Effector CD4-positive, alpha-beta T cell (primary cell): ENCODE results near the gene DRAXIN.

ENCODE experiments used
- DNase-seq: peaks from one replicate; pipeline ENCODE4 v3.0.0-alpha.2; 2020

DRAXIN gene

DNA sequence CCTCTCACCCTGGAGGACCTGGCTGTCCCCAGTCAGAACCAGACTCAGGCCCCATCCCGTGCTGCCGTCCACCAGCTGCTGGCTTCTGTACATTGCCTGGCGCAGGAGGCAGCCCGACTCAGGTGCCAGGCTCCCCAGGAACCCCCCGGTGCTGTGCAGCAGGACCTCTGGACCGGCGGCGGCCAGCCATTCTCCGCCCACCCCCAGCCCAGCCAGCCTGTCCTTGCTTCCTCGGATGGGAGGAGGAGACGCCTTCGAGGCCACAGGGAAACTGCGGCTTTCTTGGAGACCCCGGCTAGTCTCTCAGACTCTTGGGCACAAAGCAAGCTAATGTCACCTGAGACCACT lies 74.9 kb downstream of the DRAXIN start:
- no peak for DNase-seq

DNA sequence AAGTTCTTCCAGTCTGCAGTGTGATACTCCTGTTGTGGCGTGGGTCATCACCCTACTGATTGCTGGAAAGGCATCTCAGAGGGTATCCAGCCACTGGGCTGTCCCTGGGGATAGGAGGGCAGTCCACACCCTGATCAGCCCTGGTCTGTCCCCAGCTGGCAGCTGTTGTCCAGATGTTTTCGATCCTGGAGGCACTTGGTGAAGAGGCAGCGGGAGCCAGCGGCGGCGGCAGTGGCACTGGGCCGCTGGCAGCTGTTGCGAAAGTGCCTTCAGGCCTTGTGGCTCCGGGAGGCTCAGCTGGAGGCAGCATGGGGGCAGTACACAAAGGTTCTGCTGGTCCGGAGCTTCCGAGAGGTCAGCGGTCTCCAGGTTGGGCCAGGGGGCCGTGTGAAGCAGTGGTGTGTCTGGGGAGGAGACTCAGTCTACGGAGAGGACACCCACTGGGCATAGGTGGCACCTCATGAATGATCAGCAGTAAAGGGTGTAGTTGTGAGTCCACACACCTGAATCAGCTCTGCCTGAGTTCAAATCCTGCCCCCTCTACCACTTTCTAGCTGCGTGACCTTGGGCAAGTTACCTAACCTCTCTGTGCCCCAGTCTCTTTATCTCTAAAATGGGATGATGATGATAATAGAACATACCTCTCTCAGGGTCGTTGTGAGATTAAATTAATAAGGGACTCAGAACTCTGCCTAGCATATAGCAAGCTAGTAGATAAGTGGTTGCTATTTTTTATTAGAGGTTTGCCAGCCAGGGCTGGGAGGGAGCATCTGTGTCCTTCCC lies 76.6 kb downstream of the DRAXIN start:
- no peak for DNase-seq

DNA sequence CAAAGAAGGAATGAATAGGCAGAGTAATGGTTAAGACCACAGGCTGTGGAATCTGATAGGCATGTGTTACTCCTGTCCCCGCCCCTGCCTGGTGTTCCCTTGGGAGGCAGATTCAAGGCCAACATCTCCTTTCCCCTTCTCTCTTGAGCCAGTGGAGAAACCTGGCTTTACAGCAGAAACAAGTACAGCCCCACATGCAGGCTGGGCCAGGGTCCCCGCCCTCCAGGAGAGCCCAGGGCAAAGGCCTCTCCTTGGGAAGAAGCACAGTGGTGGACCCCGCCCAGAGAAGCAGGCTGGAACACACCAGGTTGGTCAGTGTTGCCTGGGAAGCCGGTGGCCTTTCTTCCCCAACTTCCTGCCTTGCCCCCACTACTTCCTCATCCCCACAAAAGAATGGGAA lies 77.3 kb downstream of the DRAXIN start:
- DNase-seq, result no peak

DNA sequence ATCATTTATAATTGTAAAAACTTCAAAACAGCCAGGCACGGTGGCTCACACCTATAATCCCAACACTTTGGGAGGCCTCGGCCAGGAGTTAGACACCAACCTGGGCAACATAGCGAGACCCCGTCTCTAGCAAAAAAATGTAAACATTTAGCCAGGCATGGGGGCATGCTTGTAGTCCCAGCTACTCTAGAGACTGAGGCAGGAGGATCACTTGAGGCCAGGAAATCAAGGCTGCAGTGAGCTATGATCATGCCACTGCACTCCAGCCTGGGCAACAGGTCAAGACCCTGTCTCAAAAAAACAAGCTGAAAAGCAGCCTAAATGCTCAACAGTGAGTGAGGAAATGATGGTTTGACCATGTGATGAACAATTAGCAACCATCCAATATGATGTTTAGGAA lies 77.8 kb downstream of the DRAXIN start:
- no peak for DNase-seq

DNA sequence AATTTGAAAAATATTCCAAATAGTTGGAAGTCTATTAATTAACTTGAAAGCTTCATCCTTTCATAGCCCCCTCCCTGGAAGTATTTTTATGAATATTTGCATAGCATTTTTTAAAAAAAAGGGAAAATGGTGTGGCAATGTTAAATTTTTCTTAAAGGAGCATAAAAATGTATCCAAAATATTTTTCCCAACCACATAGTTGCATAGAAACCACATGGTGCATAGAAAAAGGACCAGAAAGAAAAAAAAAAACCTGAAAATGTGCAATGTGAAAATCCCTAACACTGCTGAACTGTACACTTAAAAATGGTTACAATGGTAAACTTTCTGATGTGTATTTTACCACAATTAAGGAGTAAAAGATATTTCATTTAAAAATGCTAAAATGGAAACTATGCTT lies 78.5 kb downstream of the DRAXIN start:
- no peak for DNase-seq

DNA sequence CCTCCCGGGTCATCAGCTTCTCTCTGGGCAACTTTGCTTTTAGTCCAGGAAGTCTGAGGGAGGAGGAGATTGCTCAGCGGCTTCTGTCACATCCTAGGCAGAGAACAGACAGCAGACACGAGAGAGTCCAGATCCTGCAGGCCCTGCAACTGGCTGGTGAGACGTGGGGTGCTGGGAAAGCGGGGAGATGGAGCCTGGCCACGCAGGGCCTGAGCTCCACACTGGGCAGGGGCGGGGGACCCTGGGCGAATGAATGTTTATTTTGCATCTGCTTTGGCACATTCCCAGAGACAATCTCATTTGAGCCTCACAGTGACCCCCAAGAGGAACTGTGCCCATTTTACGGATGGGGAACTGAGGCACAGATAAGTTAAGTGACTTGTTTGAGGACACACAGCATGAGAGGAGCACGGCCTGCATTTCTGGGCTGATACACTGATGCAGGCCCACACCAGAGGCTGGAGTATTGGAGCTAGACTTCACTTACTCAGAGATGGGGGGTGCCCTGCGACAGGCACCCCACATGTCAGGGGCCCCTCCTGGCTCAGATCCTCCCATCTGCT lies 80.1 kb downstream of the DRAXIN start:
- no peak for DNase-seq

DNA sequence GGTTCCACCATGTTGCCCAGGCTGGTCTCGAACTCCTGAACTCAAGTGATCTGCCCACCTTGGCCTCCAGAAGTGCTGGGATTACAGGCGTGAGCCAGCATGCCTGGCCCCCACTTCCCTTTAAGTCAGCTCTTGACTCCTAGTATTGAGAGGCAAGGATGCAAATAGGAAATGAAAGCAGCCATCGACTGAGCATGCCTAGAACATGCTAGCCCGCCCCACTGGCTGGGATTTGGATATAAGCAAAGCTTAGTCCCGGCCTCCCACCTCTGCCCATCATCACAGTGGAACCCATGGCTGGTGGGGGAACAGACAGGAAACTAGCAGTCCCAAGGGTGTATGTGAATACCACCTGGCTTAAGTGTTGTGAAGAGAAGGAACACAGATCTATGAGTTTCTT lies 80.9 kb downstream of the DRAXIN start:
- DNase-seq, result no peak

DNA sequence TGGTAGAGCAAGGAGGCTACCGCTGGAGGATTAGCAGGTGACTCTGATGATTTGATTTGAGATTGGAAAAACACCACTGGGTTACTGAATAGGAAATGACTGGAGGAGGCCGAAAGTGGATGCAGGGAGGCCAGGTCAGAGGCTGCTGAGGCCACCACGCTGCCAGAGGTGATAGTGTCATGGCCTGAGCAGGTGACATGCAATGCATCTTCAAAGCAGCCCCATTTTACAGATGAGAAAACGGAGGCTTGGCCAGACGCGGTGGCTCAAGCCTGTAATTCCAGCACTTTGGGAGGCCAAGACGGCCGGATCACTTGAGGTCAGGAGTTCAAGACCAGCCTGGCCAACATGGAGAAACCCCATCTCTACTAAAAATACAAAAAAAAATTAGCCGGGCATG lies 83.2 kb downstream of the DRAXIN start:
- no peak for DNase-seq
